Fibroblast of the conjunctiva (primary cell): ENCODE data around the gene AMMECR1.
"Not testable (repeated sequence)": the region's sequence is repeated elsewhere in the genome, so short reads cannot be mapped to it uniquely, and the experiment has no call there.

Experiments
- DNase-seq: peaks from one replicate; pipeline ENCODE4 v3.0.0-alpha.2; 2010; ENCODE audit warnings: low read depth

Gene AMMECR1

GRCh38 chrX:110168585-110168984 is 149.3 kb downstream of the AMMECR1 start:
- no peak for DNase-seq

- DNase-seq, result no peak
These were observed 149.9 kb downstream of the AMMECR1 start for GRCh38 chrX:110167952-110168451.

- no peak for DNase-seq
These were observed 154.4 kb downstream of the AMMECR1 start for GRCh38 chrX:110163488-110163887.

- DNase-seq, result no peak
These were observed 155.0 kb downstream of the AMMECR1 start for GRCh38 chrX:110162867-110163266.

- DNase-seq, result no peak
These were observed 155.8 kb downstream of the AMMECR1 start for GRCh38 chrX:110162131-110162530.

- DNase-seq, result no peak
These were observed 156.6 kb downstream of the AMMECR1 start for GRCh38 chrX:110161361-110161686.

GRCh38 chrX:110159865-110160264 is 158.0 kb downstream of the AMMECR1 start:
- DNase-seq, result no peak

- DNase-seq, result no peak
These were observed 158.7 kb downstream of the AMMECR1 start for GRCh38 chrX:110159235-110159634.

- DNase-seq, result no peak
These were observed 160.4 kb downstream of the AMMECR1 start for GRCh38 chrX:110157444-110157843.

GRCh38 chrX:110156167-110156754 is 161.6 kb downstream of the AMMECR1 start:
- DNase-seq, result no peak

- no peak for DNase-seq
These were observed 162.1 kb downstream of the AMMECR1 start for GRCh38 chrX:110155759-110156158.

GRCh38 chrX:110154328-110154727 is 163.6 kb downstream of the AMMECR1 start:
- DNase-seq, result not testable (repeated sequence)

GRCh38 chrX:110153896-110154295 is 164.0 kb downstream of the AMMECR1 start:
- no peak for DNase-seq

- no peak for DNase-seq
These were observed 164.6 kb downstream of the AMMECR1 start for GRCh38 chrX:110153244-110153643.

- DNase-seq, result peak; percentile 47
These were observed 171.4 kb downstream of the AMMECR1 start for GRCh38 chrX:110146521-110146920.

GRCh38 chrX:110145854-110146253 is 172.0 kb downstream of the AMMECR1 start:
- no peak for DNase-seq

- no peak for DNase-seq
These were observed 172.6 kb downstream of the AMMECR1 start for GRCh38 chrX:110145311-110145710.
